ENCODE measurements around the gene CACNA2D3.

DNA sequence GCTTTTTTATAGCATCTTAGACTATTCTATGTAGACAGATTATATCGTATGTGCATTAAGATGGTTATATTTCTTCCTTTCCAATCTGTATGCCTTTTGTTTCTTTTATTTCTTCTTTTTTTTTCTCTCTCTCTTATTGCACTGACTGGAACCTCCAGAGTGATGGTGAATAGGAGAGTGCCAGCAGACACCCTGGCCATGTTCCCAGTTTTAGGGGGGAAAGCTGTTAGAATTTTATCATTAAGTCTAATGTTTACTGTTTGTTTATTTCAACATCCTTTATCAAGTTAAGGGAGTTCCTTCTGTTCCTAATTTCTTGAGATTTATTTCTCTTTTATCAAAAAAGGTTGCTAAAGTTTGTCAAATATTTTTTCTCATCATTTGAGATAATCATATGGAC is 922.1 kb downstream of the CACNA2D3 start:
- TF ChIP-seq, protein P1, sequence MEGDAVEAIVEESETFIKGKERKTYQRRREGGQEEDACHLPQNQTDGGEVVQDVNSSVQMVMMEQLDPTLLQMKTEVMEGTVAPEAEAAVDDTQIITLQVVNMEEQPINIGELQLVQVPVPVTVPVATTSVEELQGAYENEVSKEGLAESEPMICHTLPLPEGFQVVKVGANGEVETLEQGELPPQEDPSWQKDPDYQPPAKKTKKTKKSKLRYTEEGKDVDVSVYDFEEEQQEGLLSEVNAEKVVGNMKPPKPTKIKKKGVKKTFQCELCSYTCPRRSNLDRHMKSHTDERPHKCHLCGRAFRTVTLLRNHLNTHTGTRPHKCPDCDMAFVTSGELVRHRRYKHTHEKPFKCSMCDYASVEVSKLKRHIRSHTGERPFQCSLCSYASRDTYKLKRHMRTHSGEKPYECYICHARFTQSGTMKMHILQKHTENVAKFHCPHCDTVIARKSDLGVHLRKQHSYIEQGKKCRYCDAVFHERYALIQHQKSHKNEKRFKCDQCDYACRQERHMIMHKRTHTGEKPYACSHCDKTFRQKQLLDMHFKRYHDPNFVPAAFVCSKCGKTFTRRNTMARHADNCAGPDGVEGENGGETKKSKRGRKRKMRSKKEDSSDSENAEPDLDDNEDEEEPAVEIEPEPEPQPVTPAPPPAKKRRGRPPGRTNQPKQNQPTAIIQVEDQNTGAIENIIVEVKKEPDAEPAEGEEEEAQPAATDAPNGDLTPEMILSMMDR (IDR thresholded peaks at IDR 0.05): no peak
- TF ChIP-seq POLR2A (IDR thresholded peaks at IDR 0.05) (no peak), EP300 (IDR thresholded peaks at IDR 0.05; ENCODE audit: low read depth) (no peak), POLR2AphosphoS5 (IDR thresholded peaks at IDR 0.05) (no peak)

All from transverse colon (tissue), 4 donors.